HUES6 (cell line): Measurements from ENCODE around the gene ZNF629.
A peak's percentile ranks its signal among the peaks of the same experiment; 100 is the strongest.

ENCODE experiments used
- H3K27ac ChIP-seq: 2 replicates; pipeline ENCODE4 v1.7.0; 2013; ENCODE audit warnings: low read depth, mild to moderate bottlenecking, low read length, inconsistent platforms
- H3K27me3 ChIP-seq: 2 replicates; pipeline ENCODE4 v1.6.1; 2013; ENCODE audit warnings: low read length; ENCODE audit not compliant: control insufficient read depth, insufficient read depth
- H3K36me3 ChIP-seq: 2 replicates; pipeline ENCODE4 v1.6.1; 2013; ENCODE audit warnings: low read length; ENCODE audit not compliant: control insufficient read depth, insufficient read depth
- H3K4me1 ChIP-seq: 2 replicates; pipeline ENCODE4 v1.6.1; 2013; ENCODE audit warnings: low read length; ENCODE audit not compliant: control insufficient read depth, insufficient read depth
- H3K4me3 ChIP-seq: 2 replicates; pipeline ENCODE4 v1.5.1; 2013; ENCODE audit warnings: low read depth, low read length
- H3K9ac ChIP-seq: one replicate; pipeline ENCODE4 v1.6.1; 2013; ENCODE audit warnings: mild to moderate bottlenecking, low read length
- H3K9me3 ChIP-seq: 2 replicates; pipeline ENCODE4 v1.6.1; 2013; ENCODE audit warnings: low read depth, low read length; ENCODE audit not compliant: control insufficient read depth, insufficient read depth

The ZNF629 gene

GRCh38 chr16:30744183-30744582, 42.8 kb downstream of the ZNF629 start:
- Histone ChIP-seq H3K36me3 (peaks cover 37% of the 10 kb centered on the region), H3K9ac (no peak overlapping the region), H3K9me3 (no peaks in the 10 kb centered on the region), H3K4me3 (no peak overlapping the region), H3K27ac (no peak overlapping the region), H3K4me1 (peaks cover 24% of the 10 kb centered on the region; the same call in 1 of the 2 replicates), H3K27me3 (no peaks in the 10 kb centered on the region)

DNA sequence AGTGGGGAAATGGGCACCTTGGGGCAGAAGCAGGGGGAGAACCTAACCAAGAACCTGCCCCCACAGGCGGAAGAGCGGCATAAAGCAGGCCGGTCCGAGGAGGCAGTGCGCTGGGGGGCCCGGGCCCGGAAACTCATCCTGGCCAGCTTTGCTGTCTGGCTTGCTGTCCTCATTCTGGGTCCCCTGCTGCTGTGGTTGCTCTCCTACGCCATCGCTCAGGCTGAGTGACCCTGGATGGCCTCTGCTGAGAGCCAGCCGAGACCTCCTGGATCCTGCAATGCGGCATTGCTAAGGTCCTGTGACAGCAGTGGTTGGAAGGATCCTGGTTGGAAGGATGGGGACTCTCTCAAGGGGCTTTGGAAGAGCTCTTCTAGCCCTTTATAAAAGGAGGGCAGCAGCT, 43.3 kb downstream of the ZNF629 start:
- H3K4me3 ChIP-seq = no peak overlapping the region
- no peaks in the 10 kb centered on the region for H3K9me3 ChIP-seq

DNA sequence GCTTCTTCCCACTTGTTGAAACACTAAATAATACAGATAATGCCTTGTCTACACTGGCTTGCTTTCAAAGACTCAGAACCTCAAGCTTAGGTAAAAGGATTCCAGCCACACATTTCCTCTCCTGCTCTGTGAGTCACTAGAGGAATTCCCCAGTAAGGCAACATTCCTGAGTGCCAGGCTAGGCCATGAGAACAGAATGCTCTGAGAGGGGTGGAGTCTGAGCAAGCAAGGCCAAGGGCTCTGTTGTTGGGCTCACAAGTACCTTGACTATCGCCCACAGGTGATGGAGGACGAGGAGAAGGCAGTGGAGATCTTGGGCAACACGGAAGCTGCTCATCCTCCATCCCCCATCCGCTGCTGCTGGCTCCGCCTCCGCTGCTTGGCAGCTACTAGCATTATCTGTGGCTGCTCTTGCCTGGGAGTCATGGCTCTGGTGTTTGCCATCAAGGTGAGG, 45.5 kb downstream of the ZNF629 start:
- H3K4me1 ChIP-seq = peaks cover 18% of the 10 kb centered on the region; the same call in 1 of the 2 replicates
- H3K4me3 ChIP-seq = no peak overlapping the region
- no peaks in the 10 kb centered on the region for H3K27me3 ChIP-seq
- H3K27ac ChIP-seq = no peak overlapping the region
- peak overlapping the region; percentile 54 for H3K9ac ChIP-seq
- peaks cover 64% of the 10 kb centered on the region for H3K36me3 ChIP-seq
- no peaks in the 10 kb centered on the region for H3K9me3 ChIP-seq

More for the DNA sequence above, 43.3 kb downstream of the ZNF629 start:
- H3K9ac ChIP-seq = no peak overlapping the region
- peaks cover 42% of the 10 kb centered on the region for H3K36me3 ChIP-seq
- no peaks in the 10 kb centered on the region for H3K27me3 ChIP-seq
- no peak overlapping the region for H3K27ac ChIP-seq
- peaks cover 24% of the 10 kb centered on the region; the same call in 1 of the 2 replicates for H3K4me1 ChIP-seq

- no peak overlapping the region for H3K27ac ChIP-seq
- no peaks in the 10 kb centered on the region for H3K27me3 ChIP-seq
- peak overlapping the region; percentile 27; the same call in 1 of the 2 replicates for H3K4me3 ChIP-seq
- peaks cover 73% of the 10 kb centered on the region for H3K36me3 ChIP-seq
- peaks cover 18% of the 10 kb centered on the region; the same call in 1 of the 2 replicates for H3K4me1 ChIP-seq
- peak overlapping the region; percentile 54 for H3K9ac ChIP-seq
- H3K9me3 ChIP-seq = no peaks in the 10 kb centered on the region
Observed at GRCh38 chr16:30740364-30741251, 46.4 kb downstream of the ZNF629 start.

GRCh38 chr16:30738984-30739951, 47.7 kb downstream of the ZNF629 start:
- Histone ChIP-seq H3K9me3 (no peaks in the 10 kb centered on the region), H3K4me1 (peaks cover 18% of the 10 kb centered on the region; the same call in 1 of the 2 replicates), H3K4me3 (no peak overlapping the region), H3K36me3 (peaks cover 71% of the 10 kb centered on the region), H3K27ac (no peak overlapping the region), H3K9ac (no peak overlapping the region), H3K27me3 (no peaks in the 10 kb centered on the region)

DNA sequence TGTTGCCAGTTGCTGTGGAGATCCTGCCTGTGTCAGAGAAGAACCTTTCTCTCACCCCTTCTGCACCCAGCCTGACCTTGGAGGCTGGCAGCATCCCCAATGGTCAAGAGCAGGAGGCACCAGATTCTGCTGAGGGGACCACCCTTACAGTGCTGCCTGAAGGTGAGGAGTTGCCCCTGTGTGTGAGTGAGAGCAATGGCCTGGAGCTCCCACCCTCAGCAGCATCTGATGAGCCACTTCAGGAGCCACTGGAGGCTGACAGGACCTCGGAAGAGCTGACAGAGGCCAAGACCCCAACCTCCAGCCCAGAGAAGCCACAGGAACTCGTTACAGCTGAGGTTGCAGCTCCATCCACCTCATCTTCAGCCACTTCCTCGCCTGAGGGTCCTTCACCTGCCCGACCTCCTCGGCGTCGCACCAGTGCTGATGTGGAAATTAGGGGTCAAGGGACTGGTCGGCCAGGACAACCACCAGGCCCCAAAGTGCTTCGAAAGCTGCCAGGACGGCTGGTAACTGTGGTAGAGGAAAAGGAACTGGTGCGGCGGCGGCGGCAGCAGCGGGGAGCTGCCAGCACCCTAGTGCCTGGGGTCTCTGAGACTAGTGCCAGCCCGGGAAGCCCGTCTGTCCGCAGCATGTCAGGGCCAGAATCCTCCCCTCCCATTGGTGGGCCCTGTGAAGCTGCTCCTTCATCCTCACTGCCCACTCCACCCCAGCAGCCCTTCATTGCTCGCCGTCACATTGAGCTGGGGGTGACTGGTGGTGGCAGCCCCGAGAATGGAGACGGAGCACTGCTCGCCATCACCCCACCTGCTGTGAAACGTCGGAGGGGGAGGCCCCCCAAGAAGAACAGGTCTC, 49.0 kb downstream of the ZNF629 start:
- no peak overlapping the region for H3K9ac ChIP-seq
- no peaks in the 10 kb centered on the region for H3K27me3 ChIP-seq
- no peaks in the 10 kb centered on the region for H3K9me3 ChIP-seq
- peaks cover 75% of the 10 kb centered on the region for H3K36me3 ChIP-seq
- no peak overlapping the region for H3K27ac ChIP-seq
- H3K4me1 ChIP-seq = peaks cover 18% of the 10 kb centered on the region; the same call in 1 of the 2 replicates
- H3K4me3 ChIP-seq = no peak overlapping the region

DNA sequence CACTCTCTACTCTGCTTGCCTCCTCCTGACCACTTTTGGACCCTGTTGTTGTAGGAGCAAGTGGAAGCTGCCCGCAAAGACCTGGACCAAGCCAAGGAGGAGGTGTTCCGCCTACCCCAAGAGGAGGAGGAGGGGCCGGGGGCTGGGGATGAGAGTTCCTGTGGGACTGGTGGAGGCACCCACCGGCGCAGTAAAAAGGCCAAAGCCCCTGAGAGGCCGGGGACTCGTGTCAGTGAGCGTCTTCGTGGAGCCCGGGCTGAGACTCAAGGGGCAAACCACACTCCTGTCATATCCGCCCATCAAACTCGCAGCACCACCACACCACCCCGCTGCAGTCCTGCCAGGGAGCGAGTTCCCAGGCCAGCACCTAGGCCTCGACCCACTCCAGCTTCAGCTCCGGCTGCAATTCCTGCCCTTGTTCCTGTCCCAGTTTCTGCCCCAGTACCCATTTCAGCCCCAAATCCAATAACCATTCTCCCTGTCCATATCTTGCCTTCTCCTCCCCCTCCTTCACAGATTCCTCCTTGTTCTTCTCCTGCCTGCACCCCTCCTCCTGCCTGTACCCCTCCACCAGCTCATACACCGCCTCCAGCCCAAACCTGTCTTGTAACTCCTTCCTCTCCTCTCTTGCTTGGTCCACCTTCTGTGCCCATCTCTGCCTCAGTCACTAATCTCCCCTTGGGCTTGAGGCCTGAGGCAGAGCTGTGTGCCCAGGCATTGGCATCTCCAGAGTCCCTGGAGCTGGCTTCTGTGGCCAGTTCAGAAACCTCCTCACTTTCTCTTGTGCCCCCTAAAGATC, 49.8 kb downstream of the ZNF629 start:
- Histone ChIP-seq H3K4me1 (peaks cover 18% of the 10 kb centered on the region; the same call in 1 of the 2 replicates), H3K9me3 (no peaks in the 10 kb centered on the region), H3K27me3 (no peaks in the 10 kb centered on the region), H3K27ac (no peak overlapping the region), H3K36me3 (peaks cover 80% of the 10 kb centered on the region), H3K4me3 (no peak overlapping the region), H3K9ac (no peak overlapping the region)

- Histone ChIP-seq H3K27ac (no peak overlapping the region), H3K9ac (no peak overlapping the region), H3K27me3 (no peaks in the 10 kb centered on the region), H3K4me1 (peaks cover 12% of the 10 kb centered on the region), H3K36me3 (peaks cover 80% of the 10 kb centered on the region), H3K4me3 (no peak overlapping the region), H3K9me3 (no peaks in the 10 kb centered on the region)
Observed at GRCh38 chr16:30731411-30731810, 55.6 kb downstream of the ZNF629 start.

GRCh38 chr16:30728899-30729672, 57.9 kb downstream of the ZNF629 start:
- no peak overlapping the region for H3K27ac ChIP-seq
- peaks cover 12% of the 10 kb centered on the region for H3K4me1 ChIP-seq
- H3K9me3 ChIP-seq = no peaks in the 10 kb centered on the region
- H3K36me3 ChIP-seq = peaks cover 85% of the 10 kb centered on the region
- no peak overlapping the region for H3K4me3 ChIP-seq
- H3K9ac ChIP-seq = no peak overlapping the region
- no peaks in the 10 kb centered on the region for H3K27me3 ChIP-seq
